IMR-90 (cell line): Measurements from ENCODE around the gene MT1H. TPM values are rescaled to one million over a fixed set of nuclear protein-coding genes. Genes with fewer than 3 reads are reported as not detected.

Experiments
- ATAC-seq: fragments of 200-7000 bp; cut with Tn5 transposase; 2 replicates; pipeline ENCODE4 v1.9.1; 2020; ENCODE audit warnings: low read depth, mild to moderate bottlenecking, moderate library complexity
- BruUV-seq: library from RNA; stranded (reverse); fragments of 400-500 nt; replicated peaks from 2 replicates; lab custom pipeline; 2021; lab: Mats Ljungman, UMichigan
- CTCF ChIA-PET: fragments of 300-600 bp; formaldehyde crosslinking; extraction: SDS; loops from one replicate; lab custom pipeline; 2021; ENCODE audit warnings: antibody characterized with exemption; lab: Yijun Ruan, JAX
- POLR2A ChIA-PET: fragments of 300-600 bp; sonication (Branson Sonifier 250); formaldehyde crosslinking; loops from one replicate; lab custom pipeline; 2022; ENCODE audit warnings: antibody characterized with exemption; ENCODE audit not compliant: unreplicated experiment; lab: Charles Lee
- DNase-seq: peaks from one replicate; pipeline ENCODE4 v3.0.0; 2013
- H2AFZ ChIP-seq: replicated peaks from 2 replicates; pipeline ENCODE3; 2013; ENCODE audit warnings: low read length, mild to moderate bottlenecking; ENCODE audit not compliant: poor library complexity
- H2AK5ac ChIP-seq: 2 replicates; pipeline ENCODE4 v1.6.1; 2013; ENCODE audit warnings: low read depth, low read length, inconsistent platforms
- H2AK9ac ChIP-seq: replicated peaks from 2 replicates; pipeline ENCODE3; 2013; ENCODE audit warnings: mild to moderate bottlenecking, low read depth, low read length, moderate library complexity; ENCODE audit not compliant: poor library complexity
- H2BK120ac ChIP-seq: 2 replicates; pipeline ENCODE4 v1.6.1; 2013; ENCODE audit warnings: low read depth, low read length, inconsistent platforms
- H2BK15ac ChIP-seq: 3 replicates; pipeline ENCODE4 v1.6.1; 2013; ENCODE audit warnings: low read depth, low read length, inconsistent platforms
- H2BK20ac ChIP-seq: 2 replicates; pipeline ENCODE4 v1.6.1; 2013; ENCODE audit warnings: low read depth, mild to moderate bottlenecking, inconsistent platforms, low read length, moderate library complexity
- H2BK5ac ChIP-seq: 2 replicates; pipeline ENCODE4 v1.6.1; 2013; ENCODE audit warnings: mild to moderate bottlenecking, low read depth, low read length, inconsistent platforms; ENCODE audit not compliant: poor library complexity, severe bottlenecking
- H3K14ac ChIP-seq: replicated peaks from 2 replicates; pipeline ENCODE4 v1.6.1; 2013; ENCODE audit warnings: low read depth, low read length, inconsistent platforms
- H3K18ac ChIP-seq: 2 replicates; pipeline ENCODE4 v1.6.1; 2013; ENCODE audit warnings: low read depth, low read length, control low read depth
- H3K23ac ChIP-seq: 2 replicates; pipeline ENCODE4 v1.6.1; 2013; ENCODE audit warnings: low read depth, low read length, inconsistent platforms
- H3K27ac ChIP-seq: 2 replicates; pipeline ENCODE4 v1.5.1; 2013; ENCODE audit warnings: mild to moderate bottlenecking, control low read depth, low read length; ENCODE audit not compliant: insufficient read depth
- H3K27me3 ChIP-seq: 2 replicates; pipeline ENCODE4 v1.6.1; 2013; ENCODE audit warnings: low read length; ENCODE audit not compliant: control insufficient read depth, insufficient read depth
- H3K36me3 ChIP-seq: 2 replicates; pipeline ENCODE4 v1.6.1; 2013; ENCODE audit warnings: low read length, mixed read lengths; ENCODE audit not compliant: control insufficient read depth, insufficient read depth
- H3K4ac ChIP-seq: 2 replicates; pipeline ENCODE4 v1.6.1; 2013; ENCODE audit warnings: low read depth, low read length, inconsistent platforms
- H3K4me1 ChIP-seq: 2 replicates; pipeline ENCODE4 v1.6.1; 2013; ENCODE audit warnings: low read length, mixed read lengths; ENCODE audit not compliant: control insufficient read depth, insufficient read depth
- H3K4me2 ChIP-seq: 2 replicates; pipeline ENCODE4 v1.6.1; 2013; ENCODE audit warnings: low read depth, mild to moderate bottlenecking, control low read depth, low read length, moderate library complexity
- H3K4me3 ChIP-seq: 2 replicates; pipeline ENCODE4 v1.5.1; 2013; ENCODE audit warnings: low read depth, mild to moderate bottlenecking, control low read depth, low read length, moderate library complexity; ENCODE audit not compliant: insufficient read depth
- H3K56ac ChIP-seq: 2 replicates; pipeline ENCODE4 v1.6.1; 2013; ENCODE audit warnings: low read length, inconsistent platforms; ENCODE audit not compliant: insufficient read depth; ENCODE audit errors: extremely low read depth
- H3K79me1 ChIP-seq, 2 experiments: 2 replicates each; pipeline ENCODE4 v1.6.1; 2013; ENCODE audit warnings: low read length in 2 of 2, inconsistent platforms in 1 of 2, low read depth in 1 of 2
- H3K9ac ChIP-seq: 2 replicates; pipeline ENCODE4 v1.6.1; 2013; ENCODE audit warnings: low read depth, low read length, control low read depth
- H3K9me1 ChIP-seq: 2 replicates; pipeline ENCODE4 v1.6.1; 2013; ENCODE audit warnings: low read length, inconsistent platforms; ENCODE audit not compliant: insufficient read depth
- H3K9me3 ChIP-seq: 2 replicates; pipeline ENCODE4 v1.6.1; 2013; ENCODE audit warnings: low read length; ENCODE audit not compliant: control insufficient read depth, insufficient read depth
- H4K20me1 ChIP-seq: 2 replicates; pipeline ENCODE4 v1.6.1; 2013; ENCODE audit warnings: low read length, inconsistent platforms; ENCODE audit not compliant: insufficient read depth
- H4K5ac ChIP-seq: 2 replicates; pipeline ENCODE4 v1.6.1; 2013; ENCODE audit warnings: mild to moderate bottlenecking, low read depth, low read length, control low read depth
- H4K8ac ChIP-seq, 2 experiments: 2 replicates each; pipeline ENCODE4 v1.6.1; 2013; ENCODE audit warnings: low read depth in 2 of 2, low read length in 2 of 2, control low read depth in 1 of 2, inconsistent platforms in 1 of 2
- H4K91ac ChIP-seq: 2 replicates; pipeline ENCODE4 v1.6.1; 2013; ENCODE audit warnings: low read depth, low read length, inconsistent platforms; ENCODE audit not compliant: insufficient read depth
- WGBS, 2 experiments: methylation state at CpG; one replicate each; pipeline versions ENCODE4 v1.1.5 to v1.1.7; 2013; ENCODE audit warnings: missing lambda C conversion rate in 2 of 2; ENCODE audit not compliant: insufficient read length in 1 of 2; ENCODE audit errors: extremely low coverage in 2 of 2; 5-methylcytosine and 5-hydroxymethylcytosine counted together
- dilution Hi-C: fragments of 300-500 bp; cut with HindIII; formaldehyde crosslinking; loops from one replicate; pipeline ENCODE4 v1.14.3; 2018; ENCODE audit warnings: low sequenced_read_pairs; ENCODE audit not compliant: unreplicated experiment
- in situ Hi-C: fragments of 300-500 bp; cut with MboI; formaldehyde crosslinking; loops from 3 replicates; pipeline ENCODE4 v1.14.3; 2019; ENCODE audit warnings: low sequenced_read_pairs, inconsistent platforms, mixed read lengths
- intact Hi-C: fragments of 100-400 bp; cut with micrococcal nuclease; formaldehyde crosslinking; loops from 2 replicates; pipeline ENCODE4 v1.10.0; 2022
- polyA plus RNA-seq, 3 experiments: library from polyadenylated mRNA; depleted of rRNA; stranded (reverse); fragments of >200 nt; gene quantifications; 2 replicates each; pipeline ENCODE4 v1.2.3, GENCODE V29; 2012; ENCODE audit warnings: low replicate concordance in 1 of 3
- total RNA-seq: library from RNA; depleted of rRNA; stranded (reverse); fragments of >200 nt; gene quantifications from 2 replicates; pipeline ENCODE4 v1.2.3, GENCODE V29; 2012
- TF ChIP-seq, protein P1 (sequence below): fragments of 150-350 bp; IDR thresholded peaks from 2 replicates; pipeline ENCODE4 v1.6.1; 2016; ENCODE audit warnings: low read depth, mild to moderate bottlenecking, low read length, moderate library complexity, borderline replicate concordance
- TF ChIP-seq, protein P2 (sequence below): conservative IDR thresholded peaks from 2 replicates; pipeline ENCODE4 v1.5.1; 2012; ENCODE audit warnings: mild to moderate bottlenecking, low read depth, low read length, improper control_type of control experiment

MT1H gene
- total and polyA plus RNA-seq, 2 of the 4 experiments (the other 2 are of a cell fraction), result not detected

DNA sequence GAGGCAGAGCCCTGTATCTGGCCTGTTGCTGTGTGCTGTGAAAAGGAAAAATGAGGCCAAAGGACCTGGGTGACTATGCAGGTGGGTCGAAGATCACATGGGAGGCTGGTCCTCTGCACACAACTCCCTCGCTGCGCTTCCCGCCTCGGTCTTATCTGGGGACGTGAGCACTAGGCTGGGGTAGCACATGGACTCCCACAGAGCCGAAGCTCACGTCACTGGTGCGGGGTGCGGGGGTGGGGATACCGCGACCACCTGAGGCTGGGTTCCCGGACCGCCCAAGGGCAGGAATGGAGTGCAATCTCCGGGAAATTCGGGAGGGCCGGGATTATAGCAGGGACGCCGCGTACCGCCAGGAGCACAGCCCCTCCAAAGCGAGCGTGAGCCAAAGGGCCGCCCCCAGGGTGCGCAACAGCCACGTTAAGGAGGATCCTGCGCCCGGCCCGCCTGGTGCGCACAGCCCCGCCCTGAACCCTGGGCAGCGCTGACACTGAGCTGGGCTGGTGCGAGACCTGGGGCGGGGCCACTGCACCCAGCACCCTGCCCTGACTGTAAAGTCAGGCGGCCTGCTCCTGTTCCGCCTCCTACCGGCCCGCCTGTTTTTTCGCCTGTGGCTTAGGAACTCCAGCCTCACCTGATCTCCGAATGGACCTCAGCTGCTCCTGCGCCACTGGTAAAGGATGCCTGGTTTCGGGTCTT is 26.4 kb upstream of the MT1H start:
- Histone ChIP-seq H3K56ac (no peak overlapping the region), H3K9ac (no peak overlapping the region), H3K18ac (no peak overlapping the region), H4K8ac (no peak overlapping the region), H4K5ac (no peak overlapping the region), H3K4me1 (no peaks in the 10 kb centered on the region; the same call in 1 of the 2 replicates), H3K4ac (no peak overlapping the region), H2BK120ac (no peak overlapping the region), H3K27me3 (peaks cover 90% of the 10 kb centered on the region), H3K14ac (no peak overlapping the region), H3K36me3 (no peaks in the 10 kb centered on the region), H3K79me1 (no peaks in the 10 kb centered on the region), H3K4me2 (peak overlapping the region; percentile 23; the same call in 1 of the 2 replicates), H2BK5ac (no peak overlapping the region), H3K23ac (no peak overlapping the region), H3K9me1 (0 out of 2 replicates have a peak, but pooled peaks cover 3% of the 10 kb centered on the region), H3K27ac (no peak overlapping the region), H3K4me3 (no peak overlapping the region), H2BK20ac (no peak overlapping the region), H2AK9ac (no peak overlapping the region), H2AK5ac (no peak overlapping the region), H4K91ac (no peak overlapping the region), H2AFZ (peak overlapping the region; percentile 83), H4K20me1 (no peaks in the 10 kb centered on the region; the same call in 1 of the 2 replicates), H3K9me3 (0 out of 2 replicates have a peak, but pooled peaks cover 2% of the 10 kb centered on the region), H2BK15ac (no peak overlapping the region)
- DNase-seq (no peak), ATAC-seq (peak; percentile 83)
- TF ChIP-seq, protein P1, sequence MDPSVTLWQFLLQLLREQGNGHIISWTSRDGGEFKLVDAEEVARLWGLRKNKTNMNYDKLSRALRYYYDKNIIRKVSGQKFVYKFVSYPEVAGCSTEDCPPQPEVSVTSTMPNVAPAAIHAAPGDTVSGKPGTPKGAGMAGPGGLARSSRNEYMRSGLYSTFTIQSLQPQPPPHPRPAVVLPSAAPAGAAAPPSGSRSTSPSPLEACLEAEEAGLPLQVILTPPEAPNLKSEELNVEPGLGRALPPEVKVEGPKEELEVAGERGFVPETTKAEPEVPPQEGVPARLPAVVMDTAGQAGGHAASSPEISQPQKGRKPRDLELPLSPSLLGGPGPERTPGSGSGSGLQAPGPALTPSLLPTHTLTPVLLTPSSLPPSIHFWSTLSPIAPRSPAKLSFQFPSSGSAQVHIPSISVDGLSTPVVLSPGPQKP, result no peak
- TF ChIP-seq, protein P2, sequence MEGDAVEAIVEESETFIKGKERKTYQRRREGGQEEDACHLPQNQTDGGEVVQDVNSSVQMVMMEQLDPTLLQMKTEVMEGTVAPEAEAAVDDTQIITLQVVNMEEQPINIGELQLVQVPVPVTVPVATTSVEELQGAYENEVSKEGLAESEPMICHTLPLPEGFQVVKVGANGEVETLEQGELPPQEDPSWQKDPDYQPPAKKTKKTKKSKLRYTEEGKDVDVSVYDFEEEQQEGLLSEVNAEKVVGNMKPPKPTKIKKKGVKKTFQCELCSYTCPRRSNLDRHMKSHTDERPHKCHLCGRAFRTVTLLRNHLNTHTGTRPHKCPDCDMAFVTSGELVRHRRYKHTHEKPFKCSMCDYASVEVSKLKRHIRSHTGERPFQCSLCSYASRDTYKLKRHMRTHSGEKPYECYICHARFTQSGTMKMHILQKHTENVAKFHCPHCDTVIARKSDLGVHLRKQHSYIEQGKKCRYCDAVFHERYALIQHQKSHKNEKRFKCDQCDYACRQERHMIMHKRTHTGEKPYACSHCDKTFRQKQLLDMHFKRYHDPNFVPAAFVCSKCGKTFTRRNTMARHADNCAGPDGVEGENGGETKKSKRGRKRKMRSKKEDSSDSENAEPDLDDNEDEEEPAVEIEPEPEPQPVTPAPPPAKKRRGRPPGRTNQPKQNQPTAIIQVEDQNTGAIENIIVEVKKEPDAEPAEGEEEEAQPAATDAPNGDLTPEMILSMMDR, result peak; percentile 9; the same call in 1 of the 2 replicates
- intact Hi-C loops (no loop called here), in situ Hi-C loops (no loop called here), dilution Hi-C loops (no loop called here)
- CTCF ChIA-PET, result no interaction called here
- no TSS peak for BruUV-seq
- 7% methylated on average over 22 of the region's 42 CpGs; no CpG with 5 or more reads in 1 of the 2 experiments for WGBS, 2 experiments
- POLR2A ChIA-PET, result no interaction called here
